Fibroblast of skin of right biceps (primary cell): ENCODE measurements around the gene CORO1A.
A peak's percentile ranks its signal among the peaks of the same experiment; 100 is the strongest.
"Not testable (repeated sequence)": the region's sequence is repeated elsewhere in the genome, so short reads cannot be mapped to it uniquely, and the experiment has no call there.

ENCODE experiments used
- DNase-seq: peaks from one replicate; pipeline ENCODE4 v3.0.0-alpha.2; 2013

CORO1A gene

GRCh38 chr16:30183233-30184095 lies at the start of gene CORO1A:
Gene CORO1A (plus strand): TSS chr16:30183602. CDS start chr16:30185210, 1,608 bp downstream.
- peak; percentile 76 for DNase-seq

GRCh38 chr16:30136971-30137605 lies 46.3 kb upstream of the CORO1A start:
- DNase-seq: no peak

- DNase-seq: no peak
These were observed 45.5 kb upstream of the CORO1A start for GRCh38 chr16:30137897-30138296.

GRCh38 chr16:30139583-30140481 lies 43.6 kb upstream of the CORO1A start:
- DNase-seq: no peak

GRCh38 chr16:30141750-30142149 lies 41.7 kb upstream of the CORO1A start:
- no peak for DNase-seq

GRCh38 chr16:30142672-30143346 lies 40.6 kb upstream of the CORO1A start:
- DNase-seq: no peak

- no peak for DNase-seq
These were observed 40.1 kb upstream of the CORO1A start for GRCh38 chr16:30143347-30143702.

GRCh38 chr16:30144017-30144416 lies 39.4 kb upstream of the CORO1A start:
- no peak for DNase-seq

GRCh38 chr16:30144917-30145316 lies 38.5 kb upstream of the CORO1A start:
- no peak for DNase-seq

GRCh38 chr16:30145657-30146056 lies 37.7 kb upstream of the CORO1A start:
- DNase-seq: no peak

- no peak for DNase-seq
These were observed 35.4 kb upstream of the CORO1A start for GRCh38 chr16:30147843-30148510.

GRCh38 chr16:30149250-30149930 lies 34.0 kb upstream of the CORO1A start:
- no peak for DNase-seq

- no peak for DNase-seq
These were observed 32.3 kb upstream of the CORO1A start for GRCh38 chr16:30151091-30151490.

- no peak for DNase-seq
These were observed 30.9 kb upstream of the CORO1A start for GRCh38 chr16:30152517-30152916.

- DNase-seq: no peak
These were observed 28.2 kb upstream of the CORO1A start for GRCh38 chr16:30155188-30155587.

- no peak for DNase-seq
These were observed 26.2 kb upstream of the CORO1A start for GRCh38 chr16:30157214-30157613.

- no peak for DNase-seq
These were observed 19.9 kb upstream of the CORO1A start for GRCh38 chr16:30163538-30163937.

GRCh38 chr16:30166202-30166902 lies 17.1 kb upstream of the CORO1A start:
- no peak for DNase-seq

GRCh38 chr16:30168746-30169145 lies 14.7 kb upstream of the CORO1A start:
- not testable (repeated sequence) for DNase-seq

GRCh38 chr16:30169416-30169815 lies 14.0 kb upstream of the CORO1A start:
- DNase-seq: not testable (repeated sequence)

- DNase-seq: not testable (repeated sequence)
These were observed 13.3 kb upstream of the CORO1A start for GRCh38 chr16:30170145-30170544.
